ENCODE results near the gene NELFB.

DNA sequence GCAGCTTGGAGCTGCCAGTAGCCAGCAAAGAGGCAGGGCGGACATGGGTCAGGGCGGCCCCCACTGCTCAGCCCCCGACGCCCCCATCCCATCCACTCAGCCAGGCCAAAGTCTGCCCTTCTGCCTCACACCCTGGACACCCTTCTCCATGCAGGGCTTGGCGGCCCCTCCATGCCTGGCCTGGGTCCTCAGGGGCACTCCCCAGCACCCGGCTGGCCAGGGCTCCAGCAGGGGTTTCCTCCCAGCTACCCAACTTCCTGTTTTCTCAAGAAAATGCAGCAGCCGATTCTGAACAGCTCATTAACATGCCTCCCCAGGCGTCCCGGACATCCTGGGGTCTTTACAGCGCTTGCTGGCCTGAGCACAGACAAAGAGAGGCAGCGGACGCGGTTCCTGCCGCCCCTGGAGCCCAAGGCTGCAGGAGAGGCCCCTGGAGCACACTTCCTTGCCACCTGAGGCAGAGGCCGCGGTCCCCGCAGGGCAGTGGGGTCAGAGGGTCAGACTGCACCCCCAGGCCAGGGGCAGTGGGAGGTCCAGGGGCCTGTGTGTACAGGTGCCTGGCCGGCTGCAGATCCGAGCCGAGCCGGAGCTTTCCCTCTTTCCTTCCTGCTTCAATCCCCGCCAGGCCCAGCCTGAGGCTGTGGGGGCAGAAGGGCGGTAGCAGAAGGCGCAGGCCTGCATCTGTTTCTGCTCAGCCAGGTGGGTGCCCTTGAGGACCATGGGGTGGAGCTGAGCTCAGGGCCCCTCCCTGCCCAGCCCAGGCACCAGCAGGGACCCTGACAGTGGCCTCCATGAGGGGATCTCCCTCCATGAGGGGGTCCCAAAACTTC is 65.6 kb downstream of the NELFB start:
- TF ChIP-seq, protein P1, sequence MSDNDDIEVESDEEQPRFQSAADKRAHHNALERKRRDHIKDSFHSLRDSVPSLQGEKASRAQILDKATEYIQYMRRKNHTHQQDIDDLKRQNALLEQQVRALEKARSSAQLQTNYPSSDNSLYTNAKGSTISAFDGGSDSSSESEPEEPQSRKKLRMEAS (IDR thresholded peaks at IDR 0.05; ENCODE audit: low read depth, low read length) = no peak
- TF ChIP-seq POLR2A (IDR thresholded peaks at IDR 0.05; ENCODE audit: extremely low read depth, insufficient read length) (peak; percentile 44), MYC (IDR thresholded peaks at IDR 0.05; ENCODE audit: low read depth, low read length) (peak; percentile 36; the same call in 1 of the 2 replicates)
- TF ChIP-seq, protein P2, sequence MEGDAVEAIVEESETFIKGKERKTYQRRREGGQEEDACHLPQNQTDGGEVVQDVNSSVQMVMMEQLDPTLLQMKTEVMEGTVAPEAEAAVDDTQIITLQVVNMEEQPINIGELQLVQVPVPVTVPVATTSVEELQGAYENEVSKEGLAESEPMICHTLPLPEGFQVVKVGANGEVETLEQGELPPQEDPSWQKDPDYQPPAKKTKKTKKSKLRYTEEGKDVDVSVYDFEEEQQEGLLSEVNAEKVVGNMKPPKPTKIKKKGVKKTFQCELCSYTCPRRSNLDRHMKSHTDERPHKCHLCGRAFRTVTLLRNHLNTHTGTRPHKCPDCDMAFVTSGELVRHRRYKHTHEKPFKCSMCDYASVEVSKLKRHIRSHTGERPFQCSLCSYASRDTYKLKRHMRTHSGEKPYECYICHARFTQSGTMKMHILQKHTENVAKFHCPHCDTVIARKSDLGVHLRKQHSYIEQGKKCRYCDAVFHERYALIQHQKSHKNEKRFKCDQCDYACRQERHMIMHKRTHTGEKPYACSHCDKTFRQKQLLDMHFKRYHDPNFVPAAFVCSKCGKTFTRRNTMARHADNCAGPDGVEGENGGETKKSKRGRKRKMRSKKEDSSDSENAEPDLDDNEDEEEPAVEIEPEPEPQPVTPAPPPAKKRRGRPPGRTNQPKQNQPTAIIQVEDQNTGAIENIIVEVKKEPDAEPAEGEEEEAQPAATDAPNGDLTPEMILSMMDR (IDR thresholded peaks at IDR 0.05; ENCODE audit: low read depth, low read length) = no peak
